SW480 (cell line): ENCODE data around the gene JOSD2.
A peak's percentile ranks its signal among the peaks of the same experiment; 100 is the strongest.
"Not testable (repeated sequence)": the region's sequence is repeated elsewhere in the genome, so short reads cannot be mapped to it uniquely, and the experiment has no call there.

Experiments used
- DNase-seq: peaks from one replicate; pipeline ENCODE4 v3.0.0-alpha.2; 2016; ENCODE audit warnings: low spot score

JOSD2 gene

GRCh38 chr19:50475736-50476223 is 35.2 kb downstream of the JOSD2 start:
- no peak for DNase-seq

GRCh38 chr19:50475101-50475568 is 35.9 kb downstream of the JOSD2 start:
- DNase-seq: no peak

- DNase-seq: not testable (repeated sequence)
Measured at GRCh38 chr19:50473336-50473735, 37.7 kb downstream of the JOSD2 start.

GRCh38 chr19:50468818-50469217 is 42.2 kb downstream of the JOSD2 start:
- no peak for DNase-seq

GRCh38 chr19:50467566-50467965 is 43.4 kb downstream of the JOSD2 start:
- DNase-seq: no peak

- DNase-seq: no peak
Measured at GRCh38 chr19:50466706-50467039, 44.3 kb downstream of the JOSD2 start.

GRCh38 chr19:50465986-50466705 is 44.8 kb downstream of the JOSD2 start:
- DNase-seq: peak; percentile 87

- no peak for DNase-seq
Measured at GRCh38 chr19:50465000-50465399, 46.0 kb downstream of the JOSD2 start.

- DNase-seq: no peak
Measured at GRCh38 chr19:50464348-50464747, 46.6 kb downstream of the JOSD2 start.

- no peak for DNase-seq
Measured at GRCh38 chr19:50462970-50463369, 48.0 kb downstream of the JOSD2 start.

GRCh38 chr19:50461066-50461875 is 49.7 kb downstream of the JOSD2 start:
- DNase-seq: peak; percentile 83

GRCh38 chr19:50460161-50460765 is 50.7 kb downstream of the JOSD2 start:
- DNase-seq: peak; percentile 72

GRCh38 chr19:50459638-50460037 is 51.4 kb downstream of the JOSD2 start:
- no peak for DNase-seq

- DNase-seq: no peak
Measured at GRCh38 chr19:50459067-50459456, 51.9 kb downstream of the JOSD2 start.

- DNase-seq: no peak
Measured at GRCh38 chr19:50458396-50459066, 52.5 kb downstream of the JOSD2 start.

- DNase-seq: no peak
Measured at GRCh38 chr19:50457300-50457699, 53.7 kb downstream of the JOSD2 start.
